NCI-H2227 treated with DMSO at 0.1 percent for 48 hours (cell line): ENCODE data around the gene EMILIN3.
A peak's percentile ranks its signal among the peaks of the same experiment; 100 is the strongest.

Source experiments
- DNase-seq: peaks from one replicate; lab custom pipeline; 2025; lab: John Stamatoyannopoulos, UW

The EMILIN3 gene, protein sequence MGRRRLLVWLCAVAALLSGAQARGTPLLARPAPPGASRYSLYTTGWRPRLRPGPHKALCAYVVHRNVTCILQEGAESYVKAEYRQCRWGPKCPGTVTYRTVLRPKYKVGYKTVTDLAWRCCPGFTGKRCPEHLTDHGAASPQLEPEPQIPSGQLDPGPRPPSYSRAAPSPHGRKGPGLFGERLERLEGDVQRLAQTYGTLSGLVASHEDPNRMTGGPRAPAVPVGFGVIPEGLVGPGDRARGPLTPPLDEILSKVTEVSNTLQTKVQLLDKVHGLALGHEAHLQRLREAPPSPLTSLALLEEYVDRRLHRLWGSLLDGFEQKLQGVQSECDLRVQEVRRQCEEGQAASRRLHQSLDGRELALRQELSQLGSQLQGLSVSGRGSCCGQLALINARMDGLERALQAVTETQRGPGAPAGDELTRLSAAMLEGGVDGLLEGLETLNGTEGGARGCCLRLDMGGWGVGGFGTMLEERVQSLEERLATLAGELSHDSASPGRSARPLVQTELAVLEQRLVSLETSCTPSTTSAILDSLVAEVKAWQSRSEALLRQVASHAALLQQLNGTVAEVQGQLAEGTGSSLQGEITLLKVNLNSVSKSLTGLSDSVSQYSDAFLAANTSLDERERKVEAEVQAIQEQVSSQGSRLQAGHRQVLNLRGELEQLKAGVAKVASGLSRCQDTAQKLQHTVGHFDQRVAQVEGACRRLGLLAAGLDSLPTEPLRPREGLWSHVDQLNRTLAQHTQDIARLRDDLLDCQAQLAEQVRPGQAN

DNA sequence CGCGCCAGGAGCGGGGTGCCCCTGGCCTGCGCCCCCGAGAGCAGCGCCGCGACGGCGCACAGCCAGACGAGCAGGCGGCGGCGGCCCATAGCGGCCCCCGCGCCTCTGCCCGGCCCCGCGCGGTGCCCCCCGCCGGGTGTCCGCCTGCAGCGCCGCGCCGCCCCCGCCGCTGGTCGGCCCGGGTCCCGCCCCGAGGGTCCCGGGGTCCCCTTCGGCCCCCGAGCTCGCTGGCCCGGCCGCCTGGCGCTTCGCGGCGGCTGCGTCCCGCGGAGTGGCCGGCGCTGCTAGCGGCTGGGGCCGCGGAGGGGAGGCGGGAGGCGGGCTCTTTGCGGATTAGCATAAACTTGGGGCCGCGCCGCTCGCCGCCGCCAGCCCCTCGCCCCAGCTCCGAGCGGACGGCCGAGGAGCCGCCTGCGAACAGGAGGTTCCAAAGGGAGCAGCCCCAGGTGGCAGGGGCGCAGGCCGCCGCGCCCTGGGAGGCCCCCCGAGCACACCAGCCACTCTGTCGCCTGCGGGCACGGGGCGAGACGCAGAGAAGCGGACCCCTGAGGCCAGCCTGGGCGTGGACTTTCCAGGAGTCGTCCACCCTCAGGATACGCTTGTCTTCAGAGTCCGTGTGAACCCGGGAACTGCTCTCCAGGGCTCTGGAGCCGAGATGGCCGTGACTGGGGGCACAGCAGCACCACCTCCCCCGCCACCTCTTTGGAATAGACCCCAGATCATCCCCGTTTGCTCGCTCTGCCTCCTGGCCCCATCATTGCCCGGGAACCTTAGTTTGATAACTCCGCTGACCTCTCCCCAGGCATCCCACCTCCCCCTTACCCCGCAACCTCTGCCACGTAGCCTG, at the start of gene EMILIN3:
Gene EMILIN3 (minus strand): TSS at position 273 of the 847 bp plus-strand sequence. CDS start 184 bp downstream, at position 89.
- peak; percentile 20 for DNase-seq

DNA sequence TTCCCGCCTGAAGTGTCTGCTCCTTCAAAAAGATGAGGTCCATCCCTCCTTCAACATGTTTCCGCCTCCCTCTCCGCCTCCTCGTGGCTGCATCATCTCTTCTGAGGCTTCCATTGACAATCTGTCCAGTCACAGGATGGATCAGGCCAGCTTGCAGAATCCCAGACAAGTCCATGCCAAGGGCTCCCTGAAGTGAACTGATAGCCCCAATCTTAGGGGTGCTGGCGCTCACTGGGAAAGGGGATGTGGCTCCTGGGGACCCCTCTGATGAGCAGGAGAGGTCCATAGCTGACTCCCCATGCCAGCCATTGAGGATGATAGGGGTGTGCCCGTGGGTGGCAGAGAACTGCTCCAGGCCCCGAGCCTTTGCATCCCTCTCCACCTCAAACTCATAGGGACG, 48.6 kb upstream of the EMILIN3 start:
- no peak for DNase-seq

DNA sequence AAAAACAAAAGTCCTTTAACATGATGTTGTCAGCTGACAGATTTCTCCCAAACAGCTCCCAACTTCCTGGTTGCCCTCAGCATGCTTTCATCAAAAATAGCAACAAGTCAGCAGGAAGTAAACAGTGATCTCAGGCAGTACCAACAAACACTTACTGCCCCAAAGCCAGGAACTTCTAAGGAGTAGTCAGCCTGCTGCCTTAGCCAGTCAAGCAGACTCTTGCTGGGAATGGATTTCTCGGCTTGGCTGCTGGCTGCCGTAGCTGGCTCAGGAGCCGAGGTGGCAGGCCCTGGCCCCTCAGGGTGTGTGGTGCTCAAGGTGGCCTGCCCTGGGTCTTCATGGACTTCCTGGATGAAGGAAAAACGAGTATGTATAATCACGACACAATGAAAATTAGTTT, 46.6 kb upstream of the EMILIN3 start:
- DNase-seq, result no peak

DNA sequence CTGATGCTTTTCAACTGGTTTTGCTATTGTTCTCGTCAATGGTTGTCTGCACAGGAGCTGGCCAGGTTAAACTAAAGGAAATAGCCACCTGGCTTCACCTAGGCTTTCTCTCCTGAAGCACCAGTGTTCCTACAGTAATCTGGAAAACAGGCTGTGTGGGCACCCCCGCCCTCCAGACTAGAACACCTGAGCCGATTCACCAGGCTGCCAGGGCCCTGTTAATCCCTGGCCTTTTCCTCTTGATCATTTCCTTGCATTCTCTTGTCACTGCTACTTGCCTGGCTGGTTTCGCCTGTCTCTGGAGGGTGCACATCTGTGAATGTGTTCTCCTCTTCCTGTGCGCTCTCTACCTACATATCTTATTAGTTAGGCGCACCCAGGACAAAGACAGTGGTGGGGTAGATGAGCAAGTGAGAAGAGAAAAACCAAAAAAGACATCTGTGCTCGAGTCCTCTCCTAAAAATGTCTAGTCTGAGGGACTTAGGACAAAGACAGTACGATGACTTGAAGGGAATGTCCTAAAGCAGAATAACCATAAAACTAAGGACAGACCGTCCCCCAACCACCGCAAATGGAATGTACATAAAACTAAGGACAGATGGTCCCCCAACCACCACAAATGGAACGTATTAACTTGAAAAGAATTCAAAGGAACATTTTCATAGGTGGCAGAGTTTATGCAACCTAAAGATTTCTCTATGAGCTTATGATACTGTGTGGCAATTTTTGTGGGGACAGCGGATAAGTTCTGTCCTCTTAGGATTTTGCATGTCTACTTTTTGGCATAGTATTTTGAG, 45.9 kb upstream of the EMILIN3 start:
- no peak for DNase-seq

DNA sequence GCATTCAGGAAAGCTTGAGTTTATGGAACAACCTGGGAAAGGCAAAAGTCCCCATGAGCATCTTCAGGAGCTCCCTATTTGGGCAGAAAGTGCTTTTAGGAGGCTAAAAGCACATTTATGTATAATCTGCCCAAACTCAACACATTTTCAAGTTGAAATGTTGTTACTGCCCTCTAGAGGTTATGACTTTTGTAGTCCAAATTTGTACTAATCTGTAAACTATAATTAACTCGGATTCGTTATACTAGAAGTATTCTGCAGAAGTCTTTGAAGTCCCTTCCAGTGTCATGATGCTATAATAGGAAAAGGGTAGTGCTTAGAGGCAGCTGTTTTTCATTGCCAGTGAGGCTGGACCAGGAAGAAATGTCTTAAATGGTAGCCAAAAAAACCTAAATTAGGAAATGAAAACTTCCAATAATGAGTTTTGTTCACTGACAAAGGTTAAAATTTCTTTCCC, 44.8 kb upstream of the EMILIN3 start:
- no peak for DNase-seq

DNA sequence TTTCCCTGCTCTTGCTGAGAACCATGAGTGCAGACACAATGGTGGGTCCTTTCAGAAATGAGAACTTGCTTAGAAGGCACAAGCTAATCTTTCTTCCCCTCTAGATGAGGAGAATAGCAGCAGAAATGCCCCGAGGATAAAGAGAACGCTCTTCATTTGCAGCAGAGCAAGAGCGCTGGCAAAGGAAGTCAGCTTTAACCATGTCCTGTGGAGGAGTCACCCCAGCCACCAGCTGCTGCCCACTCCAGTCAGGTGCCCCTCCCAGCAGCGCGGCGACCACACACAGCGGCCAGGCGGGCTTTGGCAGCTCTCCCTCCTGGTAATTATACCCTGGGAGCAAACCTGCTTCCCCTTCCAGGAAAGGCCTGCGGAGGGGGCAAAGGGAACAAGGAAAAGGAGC, 42.4 kb upstream of the EMILIN3 start:
- DNase-seq, result peak; percentile 84

DNA sequence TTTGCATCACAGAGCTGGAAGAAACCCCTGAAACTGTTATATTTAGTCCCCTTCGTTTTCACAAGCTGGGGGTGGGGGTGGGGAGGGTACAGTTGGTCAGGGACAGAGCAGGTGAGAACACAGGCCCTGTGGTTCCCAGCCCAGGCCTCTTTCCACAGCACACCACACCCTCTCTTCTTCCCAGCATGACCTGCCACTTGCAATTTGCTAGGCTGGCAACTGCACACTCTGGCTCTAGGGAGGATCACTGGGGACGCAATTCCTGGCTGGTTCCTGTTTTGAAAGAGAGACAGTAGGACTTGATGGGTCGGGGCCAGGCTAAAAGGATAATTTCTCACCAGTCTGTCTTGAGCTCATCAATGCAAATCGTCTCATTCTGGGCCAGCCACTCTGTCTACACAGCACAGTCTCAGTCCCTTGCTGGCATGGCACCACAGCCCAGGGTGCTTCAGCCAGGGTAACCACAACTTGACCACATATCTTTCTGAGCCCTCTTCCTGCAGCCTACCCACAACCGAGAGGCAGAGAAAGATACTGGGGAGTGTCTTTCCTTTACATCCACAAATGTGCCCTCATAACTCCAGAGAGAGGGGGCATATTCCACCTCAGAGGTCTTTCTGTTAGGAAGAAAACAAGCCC, 41.7 kb upstream of the EMILIN3 start:
- DNase-seq, result no peak

DNA sequence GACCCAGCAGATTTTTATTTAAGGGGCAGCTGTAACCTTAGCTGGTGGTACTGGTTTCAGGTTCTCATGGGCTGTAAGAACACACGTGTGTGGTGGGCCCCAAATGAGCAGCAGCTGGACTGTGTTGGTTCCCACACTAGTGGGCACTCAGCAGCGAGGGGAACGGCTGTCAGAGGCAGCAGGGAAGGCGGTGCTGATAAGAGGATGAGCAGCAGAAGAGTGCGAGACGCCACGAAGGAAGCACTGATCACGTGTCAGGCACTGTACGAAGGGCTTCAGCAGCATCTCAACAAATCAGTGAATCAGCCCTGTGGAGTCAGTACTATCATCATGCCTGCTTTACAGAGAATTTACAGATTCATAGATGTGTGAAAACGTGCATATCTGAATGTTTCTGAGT, 41.0 kb upstream of the EMILIN3 start:
- DNase-seq, result no peak

DNA sequence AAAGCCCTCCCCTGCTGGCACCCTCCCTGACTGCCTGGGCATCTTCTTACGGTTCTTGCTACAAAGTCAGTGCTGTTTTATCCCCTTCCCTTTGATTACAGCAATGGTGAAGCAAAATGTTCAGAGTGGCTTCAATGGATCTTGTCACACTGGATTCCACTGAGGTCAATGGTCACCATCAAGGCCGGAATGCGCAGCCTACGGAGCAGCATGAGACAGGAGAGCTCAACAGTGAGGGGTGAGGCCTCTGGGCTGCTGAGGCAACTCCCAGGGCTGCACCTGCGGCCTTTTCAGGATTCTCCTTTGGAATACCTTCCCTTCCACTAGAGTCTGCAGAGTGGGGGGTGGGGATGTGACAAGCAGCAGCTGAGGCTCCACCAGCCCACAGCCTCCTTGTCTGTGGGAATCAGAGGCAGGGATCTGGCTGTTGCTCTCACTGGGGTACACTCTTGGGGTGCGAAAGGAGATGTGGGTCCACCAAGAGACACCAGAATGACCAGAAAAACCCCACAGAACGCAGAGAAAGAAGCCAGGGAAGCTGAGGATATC, 40.4 kb upstream of the EMILIN3 start:
- DNase-seq, result no peak

DNA sequence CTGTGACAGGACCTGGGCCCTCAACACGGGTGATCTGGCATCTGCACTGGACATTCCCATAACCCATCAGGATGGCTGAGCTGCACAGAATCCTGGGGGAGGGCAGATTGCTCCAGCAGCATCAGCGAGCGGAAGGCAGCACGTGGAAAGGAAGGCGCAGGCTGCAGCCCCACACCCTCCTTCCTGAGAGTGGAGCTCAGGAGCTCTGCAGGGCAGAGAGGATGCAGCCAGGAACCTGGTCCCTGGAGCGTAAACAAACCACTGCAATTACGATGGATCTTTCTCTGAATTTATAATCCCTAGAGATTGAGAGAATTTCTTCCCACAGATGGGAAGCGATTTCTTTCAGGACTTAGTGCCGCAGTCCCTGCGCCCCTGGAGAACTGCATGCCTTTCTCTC, 39.7 kb upstream of the EMILIN3 start:
- no peak for DNase-seq

DNA sequence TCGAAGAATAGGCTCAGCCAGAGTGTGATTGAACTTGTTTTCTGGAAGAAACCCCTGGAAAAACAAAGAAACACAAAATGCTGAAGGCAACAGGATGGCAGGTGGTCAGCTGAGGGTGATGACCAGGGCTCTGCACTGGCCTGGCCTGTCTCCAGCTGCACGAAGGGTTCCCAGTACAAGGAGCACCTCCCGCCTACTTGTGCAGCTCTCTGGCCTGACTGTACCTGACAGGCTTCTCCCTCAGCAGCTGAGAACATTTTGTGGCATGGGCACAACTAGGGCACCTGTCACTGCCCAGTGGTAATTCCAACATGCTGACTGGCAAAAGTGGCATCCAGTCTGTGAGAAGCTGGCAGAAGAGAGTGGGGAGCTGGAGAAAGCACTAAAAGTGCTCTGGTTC, 38.8 kb upstream of the EMILIN3 start:
- no peak for DNase-seq

DNA sequence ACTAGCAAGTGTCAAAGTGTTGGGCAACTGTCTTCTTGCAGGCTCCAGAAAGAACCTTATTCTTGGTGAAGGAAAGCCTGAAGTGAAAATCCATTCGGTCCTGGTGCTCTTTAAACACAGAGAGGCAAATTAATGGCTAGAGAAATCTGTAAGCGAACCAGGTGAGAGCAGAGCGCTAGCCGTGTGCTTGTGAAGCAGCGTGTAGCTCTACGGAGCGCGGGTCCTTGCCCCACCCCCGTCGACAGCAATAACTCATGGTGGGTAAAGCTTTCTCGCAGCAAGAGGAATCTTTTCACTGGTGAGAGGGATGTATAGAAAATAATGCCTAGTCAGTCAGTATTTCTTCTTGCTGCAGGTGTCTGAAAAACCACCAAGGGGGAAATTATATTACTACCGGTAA, 37.0 kb upstream of the EMILIN3 start:
- DNase-seq, result peak; percentile 10

DNA sequence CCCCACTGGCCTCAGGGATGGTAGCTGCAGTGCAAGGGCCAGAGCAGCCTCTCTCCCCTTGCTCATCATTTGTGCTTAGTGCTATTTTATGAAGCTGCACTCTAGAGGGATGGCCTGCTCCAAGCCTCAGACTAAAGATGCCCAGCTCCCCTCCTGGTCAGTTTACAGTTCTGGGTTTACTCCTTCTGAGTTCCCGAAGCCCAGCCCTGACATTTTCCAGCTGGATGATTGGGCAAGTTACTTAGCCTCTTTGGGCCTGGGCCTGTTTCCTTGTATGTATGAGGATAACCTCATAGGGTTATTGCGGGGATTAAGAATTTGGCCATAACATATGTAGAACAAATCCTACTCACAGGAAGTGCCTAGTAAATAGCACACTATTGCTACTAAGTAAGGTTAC, 31.8 kb upstream of the EMILIN3 start:
- no peak for DNase-seq

DNA sequence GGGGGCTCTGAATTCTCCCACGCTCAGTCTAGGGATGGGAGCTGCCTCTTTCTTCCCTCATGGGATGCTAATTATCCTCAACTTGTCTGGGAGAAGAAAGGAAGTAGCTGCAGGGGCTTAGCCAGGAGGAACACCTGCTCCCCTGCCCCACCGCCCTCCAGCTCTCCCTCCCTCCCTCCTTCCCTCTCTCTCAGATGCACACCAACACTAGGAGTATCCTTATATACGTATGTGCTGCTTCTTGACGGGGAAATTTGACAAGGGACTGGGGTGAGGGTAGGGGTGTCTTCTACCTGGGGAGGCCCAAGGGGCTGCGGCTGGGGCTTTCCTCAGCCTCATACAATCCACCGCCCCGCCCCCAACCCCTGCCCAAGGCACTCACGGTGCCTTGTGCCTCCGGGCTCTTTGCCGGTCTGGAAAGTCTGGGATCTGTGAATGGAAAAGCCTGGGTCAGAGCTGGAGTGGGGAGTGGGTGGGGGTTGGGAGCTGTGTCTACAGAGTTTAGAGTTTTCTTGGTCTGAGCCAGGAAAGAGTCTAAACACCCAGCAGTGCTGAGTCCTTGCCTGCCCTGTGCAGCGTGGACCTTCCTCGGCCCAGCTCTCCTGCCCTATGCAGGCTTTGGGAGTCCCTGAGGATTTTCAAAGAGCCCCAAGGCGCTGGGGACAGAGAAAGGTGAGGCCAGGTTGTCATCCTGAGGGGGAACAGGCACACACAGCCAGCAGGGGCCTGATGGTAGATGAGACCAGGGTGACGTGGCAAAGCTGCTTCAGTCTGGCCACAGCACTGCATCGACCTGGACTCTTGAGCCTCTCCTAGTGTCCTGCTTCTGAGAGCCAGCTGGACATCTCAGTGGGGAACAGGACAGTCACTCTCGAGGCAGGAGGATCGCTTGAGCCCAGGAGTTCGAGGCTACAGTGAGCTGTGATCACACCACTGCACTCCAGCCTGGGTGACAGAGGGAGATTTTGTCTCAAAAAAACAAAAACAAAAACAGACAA, 29.3 kb upstream of the EMILIN3 start:
- peak; percentile 13 for DNase-seq

DNA sequence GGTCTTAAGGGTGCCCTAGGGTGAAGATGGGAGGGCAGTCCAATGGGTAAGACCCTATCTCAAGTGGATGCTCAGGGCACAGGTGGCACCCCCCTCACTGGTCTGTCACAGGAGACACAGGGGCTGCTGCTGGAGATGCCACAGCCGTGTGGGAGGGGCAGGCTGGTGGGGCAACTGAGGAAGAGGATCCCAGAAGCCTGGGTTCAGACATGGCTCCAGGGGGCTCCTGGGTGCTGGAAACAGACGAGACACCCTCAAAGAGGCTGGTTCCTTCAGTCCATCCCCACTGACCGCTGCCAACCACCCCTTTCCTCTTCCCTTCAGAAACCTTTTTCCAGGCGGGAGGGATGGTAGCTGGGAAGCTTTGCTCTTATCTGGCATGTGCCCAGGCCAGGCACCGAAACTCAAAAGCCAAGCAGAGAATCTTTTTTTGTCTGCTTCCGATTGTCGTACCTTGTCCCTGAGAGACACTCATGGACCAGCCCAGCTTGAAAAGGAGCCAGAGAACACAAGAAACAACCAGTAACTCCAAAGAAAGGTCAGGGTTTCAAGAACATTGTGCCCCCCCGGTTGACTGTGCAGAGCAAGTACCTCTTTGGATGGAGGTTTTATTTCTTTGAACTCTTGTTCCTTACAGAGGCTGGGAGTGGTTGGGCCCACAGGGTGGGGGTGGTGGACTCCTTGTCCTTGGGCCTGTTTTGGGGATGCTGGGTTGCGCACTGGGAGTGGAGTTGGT, 28.5 kb upstream of the EMILIN3 start:
- no peak for DNase-seq

DNA sequence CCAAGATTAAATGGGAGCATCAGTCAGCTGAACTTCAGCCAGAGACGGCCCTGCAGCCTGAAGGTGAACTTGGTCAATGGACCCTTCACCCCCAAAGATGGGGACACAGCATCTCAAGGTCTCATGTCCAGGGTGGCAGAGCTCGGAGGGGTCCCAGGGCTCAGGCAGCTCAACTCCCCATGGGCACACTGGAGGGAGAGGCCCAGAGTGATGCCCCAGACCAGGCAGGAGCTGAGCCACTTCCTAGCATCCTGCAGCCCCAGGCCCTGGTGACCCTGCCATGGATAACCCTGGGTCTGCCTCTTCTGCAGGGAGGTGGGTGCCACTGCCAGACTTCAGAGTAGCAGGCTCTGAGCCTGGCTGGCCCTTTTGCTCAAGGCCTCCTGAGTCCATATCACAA, 27.5 kb upstream of the EMILIN3 start:
- DNase-seq, result no peak

DNA sequence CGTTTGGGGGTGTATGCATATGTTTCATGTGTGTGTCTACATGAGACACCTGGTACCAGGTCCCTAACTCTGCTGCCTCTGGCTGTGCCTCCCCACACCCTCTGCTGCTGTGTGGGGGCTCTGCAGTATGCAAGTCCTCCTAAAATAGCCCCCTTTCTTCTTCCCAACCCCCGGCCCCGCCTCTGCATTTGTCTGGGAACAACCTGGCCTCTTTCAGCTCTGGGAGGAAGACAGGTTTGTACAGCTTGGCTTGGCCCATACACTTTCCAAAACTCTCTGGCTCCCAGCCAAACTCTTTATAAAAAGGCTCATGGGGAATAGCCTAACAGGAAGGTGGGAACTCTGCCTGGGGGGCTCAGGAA, 27.1 kb upstream of the EMILIN3 start:
- no peak for DNase-seq

DNA sequence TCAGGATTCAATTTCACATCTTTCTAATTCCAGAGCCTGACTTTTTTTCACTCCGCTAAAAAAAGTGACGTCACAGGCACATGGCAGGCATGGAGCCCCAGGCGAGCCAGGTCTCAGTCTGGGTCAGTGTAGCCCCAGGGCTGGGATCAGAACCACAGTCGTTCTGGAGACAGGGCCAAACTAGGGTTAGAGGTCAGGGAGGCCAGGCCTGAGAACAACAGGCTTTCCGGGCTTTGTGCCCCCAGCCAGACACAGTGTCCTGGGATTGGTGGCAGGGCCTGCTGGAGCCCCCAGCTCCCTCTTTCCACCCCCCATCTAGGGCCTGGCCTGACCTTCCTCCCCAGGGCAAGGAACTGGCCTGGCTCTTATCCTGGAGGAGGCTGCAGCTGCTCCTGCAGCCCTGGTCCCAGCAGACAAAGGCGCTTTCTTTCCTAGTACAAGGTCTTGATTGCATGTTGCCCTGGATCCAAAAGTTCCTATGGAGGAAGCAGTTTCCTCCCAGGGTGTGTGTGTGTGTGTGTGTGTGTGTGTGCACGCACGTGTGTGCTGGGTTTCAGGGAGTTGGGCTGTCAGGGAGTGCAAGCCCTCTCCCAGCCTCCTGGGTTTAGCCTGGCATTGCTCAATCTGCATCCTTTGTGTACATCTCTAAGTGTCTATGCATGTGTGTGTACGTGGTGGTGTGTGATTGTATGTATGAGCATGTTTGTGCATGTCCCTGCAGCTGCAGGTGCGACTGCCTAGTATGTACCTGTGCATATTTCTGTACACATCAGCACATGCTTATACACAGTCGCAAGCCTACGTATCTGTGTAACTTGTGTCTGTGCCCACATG, 26.5 kb upstream of the EMILIN3 start:
- no peak for DNase-seq
